GM18520 (cell line): ENCODE data around the gene TJP1.
"Not testable (repeated sequence)": the region's sequence is repeated elsewhere in the genome, so short reads cannot be mapped to it uniquely, and the experiment has no call there.

Source experiments
- ATAC-seq: cut with Tn5 transposase; IDR thresholded peaks from one replicate; pipeline ENCODE4 v1.9.1; 2021; ENCODE audit not compliant: unreplicated experiment

The TJP1 gene

GRCh38 chr15:29670266-29670665, 152.0 kb downstream of the TJP1 start:
- no peak for ATAC-seq

DNA sequence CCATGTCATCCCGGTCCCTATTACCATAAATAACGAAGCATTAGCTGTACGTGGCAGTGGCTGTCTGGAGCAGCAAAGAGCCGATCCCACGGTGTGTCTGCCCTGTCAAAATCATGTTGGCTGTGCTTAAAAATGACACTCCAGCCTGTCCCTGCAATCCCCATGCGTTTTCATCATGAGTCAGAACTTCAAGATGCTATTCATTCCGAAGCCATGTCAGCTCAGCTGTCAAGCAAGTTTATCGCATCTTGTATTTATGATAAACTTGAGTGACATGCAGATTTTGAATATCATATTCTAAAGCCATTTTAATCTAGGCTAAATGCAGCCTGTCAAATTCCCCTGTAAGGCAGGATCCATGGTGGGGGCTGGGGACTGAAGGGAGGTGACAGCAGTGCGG, 152.4 kb downstream of the TJP1 start:
- no peak for ATAC-seq

DNA sequence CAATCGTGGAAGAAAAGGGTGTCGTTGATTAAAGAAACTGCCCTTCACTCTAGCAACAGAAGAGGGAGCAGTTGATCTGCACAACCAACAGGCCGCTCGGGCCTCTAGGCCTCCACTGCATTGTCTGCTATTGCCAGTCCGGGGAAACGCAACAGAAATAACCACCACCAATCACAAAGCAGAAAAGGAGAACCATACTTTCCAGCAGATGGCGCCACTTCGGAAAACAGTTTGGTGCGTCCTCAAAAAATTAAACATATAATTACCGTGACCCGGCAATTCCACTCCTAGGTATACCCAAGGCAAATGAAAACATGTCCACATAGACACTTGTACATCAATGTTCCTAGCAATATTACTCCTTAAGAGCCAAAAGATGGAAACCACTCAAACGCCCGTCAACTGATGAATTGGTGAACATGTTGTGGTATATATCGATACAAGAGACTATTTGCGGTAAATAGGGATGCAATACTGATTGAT, 154.1 kb downstream of the TJP1 start:
- ATAC-seq = no peak

- no peak for ATAC-seq
Observed at GRCh38 chr15:29666241-29666640, 156.0 kb downstream of the TJP1 start.

DNA sequence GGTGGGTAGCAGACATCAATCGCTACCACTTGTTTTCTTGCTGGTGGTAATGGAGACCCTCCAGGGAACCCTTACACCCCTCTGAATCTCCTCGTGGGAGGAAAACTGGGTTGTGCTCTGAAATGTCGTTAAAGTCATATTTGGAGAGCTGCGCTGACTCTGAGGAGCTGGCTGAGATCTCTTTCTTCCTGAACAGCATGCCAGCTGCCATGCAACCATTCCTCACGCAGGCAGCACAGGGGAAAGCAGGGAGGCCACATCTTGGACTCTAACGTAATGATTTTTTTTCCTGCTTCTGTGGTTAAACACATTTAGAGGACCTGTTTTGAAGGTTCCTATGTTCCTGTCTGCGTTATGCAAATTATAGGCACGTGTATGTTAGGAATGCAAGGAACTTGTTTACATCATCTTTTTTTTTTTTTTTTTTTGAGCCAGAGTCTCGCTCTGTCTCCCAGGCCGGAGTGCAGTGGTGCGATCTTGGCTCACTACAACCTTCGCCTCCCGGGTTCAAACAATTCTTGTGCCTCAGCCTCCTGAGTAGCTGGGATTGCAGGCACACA, 156.7 kb downstream of the TJP1 start:
- no peak for ATAC-seq

DNA sequence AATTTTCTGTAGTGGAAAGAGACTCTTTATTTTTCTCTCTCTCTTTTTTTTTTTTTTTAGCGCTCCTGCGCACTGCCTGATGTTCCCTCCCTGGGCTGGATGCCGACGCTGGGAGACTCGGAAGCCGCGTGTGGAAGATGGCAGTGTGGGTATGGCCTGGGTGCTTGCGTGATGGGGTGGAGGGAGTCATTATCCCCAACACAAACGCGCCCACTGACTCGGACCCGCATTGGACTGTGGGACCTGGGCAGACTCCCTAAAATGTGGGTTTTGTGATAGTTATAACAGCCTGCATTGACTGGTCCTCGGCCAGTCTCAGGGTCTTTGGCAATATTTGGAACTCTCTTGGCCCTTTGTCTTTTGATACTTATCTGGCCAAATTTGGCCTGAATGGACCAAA, 157.9 kb downstream of the TJP1 start:
- ATAC-seq = no peak

DNA sequence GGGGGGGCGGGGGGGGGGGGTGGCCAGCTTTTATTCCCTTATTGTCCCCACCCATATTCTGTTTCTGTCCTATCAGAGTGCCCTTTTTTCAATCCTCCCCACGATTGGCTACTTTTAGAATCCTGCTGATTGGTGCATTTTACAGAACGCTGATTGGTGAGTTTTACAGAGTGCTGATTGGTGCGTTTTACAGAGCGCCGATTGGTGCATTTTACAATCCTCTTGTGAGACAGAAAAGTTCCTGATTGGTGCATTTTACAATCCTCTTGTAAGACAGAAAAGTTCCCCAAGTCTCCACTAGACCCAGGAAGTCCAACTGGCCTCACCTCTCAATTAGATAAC, 164.8 kb downstream of the TJP1 start:
- not testable (repeated sequence) for ATAC-seq

DNA sequence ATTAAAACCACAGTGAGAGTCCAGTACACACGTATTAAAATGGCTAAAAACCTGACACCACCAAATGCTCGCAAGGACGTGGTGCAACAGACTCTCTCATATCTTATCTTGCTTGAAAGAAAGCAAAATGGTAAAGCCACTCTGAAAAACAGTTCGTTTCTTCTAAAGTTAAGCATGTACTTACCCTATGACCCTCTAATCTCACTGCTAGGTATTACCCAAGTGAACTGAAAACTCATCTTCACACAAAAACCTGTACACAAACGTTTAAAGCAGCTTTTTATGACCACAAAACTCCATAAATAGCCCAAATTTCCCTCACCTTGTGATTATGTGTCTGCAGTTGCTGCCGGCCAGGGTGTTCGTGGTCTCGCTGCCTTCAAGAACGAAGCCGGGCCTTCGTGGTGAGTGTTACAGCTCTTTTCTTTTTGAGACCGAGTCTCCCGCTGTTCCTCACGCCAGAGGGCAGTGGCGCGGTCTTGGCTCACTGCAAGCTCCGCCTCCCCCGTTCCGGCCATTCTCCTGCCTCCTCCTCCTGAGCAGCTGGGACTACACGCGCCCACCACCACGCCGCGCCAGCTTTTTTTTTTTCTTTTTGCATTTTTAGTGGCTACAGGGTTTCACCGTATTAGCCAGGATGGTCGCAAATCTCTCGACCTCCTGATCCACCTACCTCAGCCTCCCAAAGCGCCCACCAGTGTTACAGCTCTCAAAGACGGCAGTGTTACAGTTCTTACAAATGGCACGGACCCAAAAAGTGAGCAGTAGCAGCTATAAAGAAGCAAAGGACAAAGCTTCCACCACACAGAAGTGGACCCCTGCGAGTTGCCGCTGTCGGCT, 165.4 kb downstream of the TJP1 start:
- ATAC-seq = no peak

GRCh38 chr15:29652595-29652994, 169.7 kb downstream of the TJP1 start:
- ATAC-seq = no peak

GRCh38 chr15:29651476-29652233, 170.6 kb downstream of the TJP1 start:
- ATAC-seq = no peak
